Measurements from ENCODE around the gene TRH.
A peak's percentile ranks its signal among the peaks of the same experiment; 100 is the strongest.
"Not testable (repeated sequence)": the region's sequence is repeated elsewhere in the genome, so short reads cannot be mapped to it uniquely, and the experiment has no call there.

Gene TRH

GRCh38 chr3:129965937-129966336, 8.6 kb upstream of the TRH start:
- no peak for DNase-seq (ENCODE audit: low read depth in 2 of 2)

DNA sequence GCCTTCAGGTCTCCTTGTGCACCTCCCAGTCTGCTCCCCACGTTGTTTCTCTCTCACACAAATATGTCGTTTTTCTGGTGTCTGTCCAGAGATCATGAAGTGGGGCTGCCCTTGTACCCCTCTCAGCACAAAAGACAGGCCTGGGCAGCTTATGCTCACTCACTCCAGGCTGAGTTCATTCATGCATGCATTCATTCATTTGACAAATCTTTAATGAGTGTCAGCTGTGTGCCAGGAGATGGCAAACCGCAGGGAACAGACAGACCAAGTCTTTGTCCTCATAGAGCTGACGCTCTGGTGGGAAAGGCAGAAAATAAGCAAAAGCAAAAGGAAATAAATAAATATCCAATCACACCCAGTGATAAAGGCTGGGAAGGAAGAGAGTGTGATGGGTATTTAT, 7.6 kb upstream of the TRH start:
- no peak for DNase-seq (ENCODE audit: low read depth in 2 of 2)

GRCh38 chr3:129967761-129968160, 6.8 kb upstream of the TRH start:
- no peak for DNase-seq (ENCODE audit: low read depth in 2 of 2)

- no peak for DNase-seq (ENCODE audit: low read depth in 2 of 2)
Observed at GRCh38 chr3:129971351-129972052, 3.0 kb upstream of the TRH start.

- no peak for DNase-seq (ENCODE audit: low read depth in 2 of 2)
Observed at GRCh38 chr3:129972301-129972700, 2.2 kb upstream of the TRH start.

DNA sequence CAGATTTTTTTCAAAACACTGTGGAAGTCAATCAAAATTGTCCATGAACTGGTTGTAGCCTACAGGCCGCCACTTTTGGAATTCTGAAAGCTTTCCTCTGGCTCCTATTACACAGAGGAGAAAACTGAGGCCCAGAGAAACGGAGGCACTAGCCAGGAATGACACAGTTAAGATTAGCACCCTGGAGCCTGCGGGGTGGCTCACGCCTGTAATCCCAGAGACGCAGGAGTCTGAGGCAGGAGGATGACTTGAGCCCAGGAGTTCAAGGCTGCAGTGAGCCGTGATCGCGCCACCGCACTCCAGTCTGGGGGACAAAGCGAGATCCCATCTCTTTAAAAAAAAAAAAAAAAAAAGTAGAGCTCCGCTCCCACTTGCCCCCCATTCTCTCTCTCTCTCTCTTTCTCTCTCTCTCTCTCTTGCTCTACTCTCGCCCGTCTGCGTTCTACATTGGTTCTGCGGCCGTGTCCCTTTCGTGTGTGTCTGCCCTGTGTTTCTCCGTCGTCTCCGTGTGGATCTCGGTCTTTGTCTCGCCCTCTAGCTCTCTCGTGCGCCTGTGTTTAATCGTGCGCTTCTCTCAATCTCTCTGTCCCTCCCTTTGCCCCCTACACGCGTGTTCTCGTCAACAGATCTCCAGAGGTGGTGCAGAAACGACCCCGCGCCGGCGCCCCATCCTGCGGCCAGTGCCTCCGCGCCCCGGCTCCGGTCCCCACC, 512 bp upstream of the TRH start:
- DNase-seq (ENCODE audit: low read depth in 2 of 2) = no peak

GRCh38 chr3:129974833-129975704, 549 bp downstream of the TRH start:
- DNase-seq (ENCODE audit: low read depth in 2 of 2) = no peak

- no peak for DNase-seq (ENCODE audit: low read depth in 2 of 2)
Observed at GRCh38 chr3:129975705-129976048, 1.2 kb downstream of the TRH start.

GRCh38 chr3:129976286-129976685, 1.8 kb downstream of the TRH start:
- DNase-seq (ENCODE audit: low read depth in 2 of 2) = no peak

DNA sequence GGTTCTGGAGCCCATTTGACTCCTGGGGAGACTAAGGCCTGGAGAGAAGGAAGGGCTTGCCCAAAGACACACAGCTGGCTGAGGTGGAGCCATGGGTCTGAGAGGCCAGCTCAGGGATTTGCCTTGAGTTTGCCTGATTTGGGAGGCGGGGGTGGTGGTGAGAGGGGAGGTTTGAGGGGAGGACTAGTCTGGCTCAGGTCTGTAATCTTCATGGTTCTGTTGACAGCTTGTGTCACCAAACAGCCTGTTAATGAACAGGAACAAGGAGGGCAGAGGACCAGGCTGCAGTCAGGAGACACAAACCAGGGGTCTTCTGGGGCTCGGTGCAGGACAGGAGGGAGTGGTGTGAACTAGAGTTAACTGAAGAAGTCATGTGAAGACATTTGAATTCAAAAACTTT, 3.6 kb downstream of the TRH start:
- no peak for DNase-seq (ENCODE audit: low read depth in 2 of 2)

GRCh38 chr3:129979905-129980304, 5.4 kb downstream of the TRH start:
- no peak for DNase-seq (ENCODE audit: low read depth in 2 of 2)

- DNase-seq (ENCODE audit: low read depth in 2 of 2) = no peak
Observed at GRCh38 chr3:129983561-129983960, 9.0 kb downstream of the TRH start.

DNA sequence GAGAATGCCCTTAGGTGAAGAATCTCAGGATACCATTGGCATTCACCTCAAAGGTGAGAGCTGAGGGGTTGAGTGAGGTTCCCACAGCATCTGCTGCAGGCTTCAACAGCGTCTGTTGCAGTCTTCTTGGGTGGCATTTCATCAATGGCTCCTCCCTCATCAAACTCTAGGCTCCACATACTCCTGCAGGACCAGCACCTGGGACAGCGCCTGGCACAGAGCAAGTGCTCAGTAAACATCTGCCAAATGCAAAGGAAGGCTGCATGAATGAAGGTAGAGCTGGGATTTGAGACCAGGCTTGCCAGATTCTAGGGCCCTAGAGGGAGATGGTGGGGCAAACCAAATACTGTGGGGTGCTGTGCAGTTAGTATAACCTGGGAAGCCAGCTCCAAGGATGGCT, 9.6 kb downstream of the TRH start:
- DNase-seq (ENCODE audit: low read depth in 2 of 2) = no peak

DNA sequence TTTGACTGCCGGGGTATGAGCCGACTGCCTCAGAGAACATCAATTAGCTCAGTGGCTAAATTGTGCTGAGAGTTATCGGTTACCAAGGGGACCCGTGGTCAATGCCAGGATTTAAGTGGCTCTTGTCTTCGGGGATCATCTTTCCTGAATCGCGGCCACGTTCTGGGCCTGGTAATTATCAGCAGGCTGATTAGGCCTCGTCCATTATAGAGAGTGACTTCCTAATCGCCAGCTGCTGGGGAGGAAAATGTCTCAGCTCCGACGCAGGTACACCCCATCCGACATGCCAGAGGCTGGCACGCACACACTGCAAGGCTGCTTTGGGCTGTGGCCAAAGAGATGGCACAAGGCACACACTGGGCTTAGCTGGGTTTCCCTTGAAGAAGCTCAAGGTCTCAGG, 10.6 kb downstream of the TRH start:
- DNase-seq (ENCODE audit: low read depth in 2 of 2) = no peak

GRCh38 chr3:129988429-129988828, 13.9 kb downstream of the TRH start:
- no peak for DNase-seq (ENCODE audit: low read depth in 2 of 2)

DNA sequence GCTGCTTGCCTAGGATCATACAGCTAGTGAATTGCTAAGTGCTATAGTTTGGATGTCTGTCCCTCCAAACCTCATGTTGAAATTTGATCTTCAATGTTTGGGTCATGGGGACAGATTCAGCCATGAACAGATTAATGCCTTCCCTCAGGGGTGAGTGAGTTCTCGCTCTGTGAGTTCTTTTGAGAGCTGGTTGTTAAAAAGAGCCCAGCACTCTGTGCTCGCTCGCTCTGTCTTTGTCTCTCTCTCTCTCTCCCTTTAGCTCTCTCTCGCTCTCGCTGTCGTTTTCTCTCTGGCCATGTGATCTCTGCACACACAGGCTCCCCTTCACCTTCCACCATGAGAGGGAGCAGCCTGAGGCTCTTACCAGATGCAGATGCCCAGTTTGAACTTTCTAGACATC, 14.9 kb downstream of the TRH start:
- DNase-seq (ENCODE audit: low read depth in 2 of 2) = no peak

DNA sequence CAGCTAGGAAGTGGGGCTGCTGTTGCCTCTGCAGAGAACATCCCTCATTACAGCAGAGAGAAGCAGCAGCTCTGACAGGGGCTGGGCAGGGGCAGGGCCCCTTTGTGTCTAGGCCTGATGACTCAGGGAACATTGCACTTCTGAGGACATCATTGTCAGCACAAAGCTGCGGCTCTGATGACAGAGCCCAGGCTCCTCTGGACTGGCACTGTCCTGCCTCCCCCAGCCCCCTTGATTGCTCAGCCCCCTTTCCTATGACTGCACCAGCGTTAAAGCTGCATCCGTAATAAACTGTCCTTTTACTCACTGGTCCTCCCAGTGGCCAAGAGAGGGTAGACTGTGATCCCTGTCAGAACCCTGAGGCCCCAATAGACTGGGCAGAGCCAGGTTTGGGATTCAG, 18.3 kb downstream of the TRH start:
- no peak for DNase-seq (ENCODE audit: low read depth in 2 of 2)

DNA sequence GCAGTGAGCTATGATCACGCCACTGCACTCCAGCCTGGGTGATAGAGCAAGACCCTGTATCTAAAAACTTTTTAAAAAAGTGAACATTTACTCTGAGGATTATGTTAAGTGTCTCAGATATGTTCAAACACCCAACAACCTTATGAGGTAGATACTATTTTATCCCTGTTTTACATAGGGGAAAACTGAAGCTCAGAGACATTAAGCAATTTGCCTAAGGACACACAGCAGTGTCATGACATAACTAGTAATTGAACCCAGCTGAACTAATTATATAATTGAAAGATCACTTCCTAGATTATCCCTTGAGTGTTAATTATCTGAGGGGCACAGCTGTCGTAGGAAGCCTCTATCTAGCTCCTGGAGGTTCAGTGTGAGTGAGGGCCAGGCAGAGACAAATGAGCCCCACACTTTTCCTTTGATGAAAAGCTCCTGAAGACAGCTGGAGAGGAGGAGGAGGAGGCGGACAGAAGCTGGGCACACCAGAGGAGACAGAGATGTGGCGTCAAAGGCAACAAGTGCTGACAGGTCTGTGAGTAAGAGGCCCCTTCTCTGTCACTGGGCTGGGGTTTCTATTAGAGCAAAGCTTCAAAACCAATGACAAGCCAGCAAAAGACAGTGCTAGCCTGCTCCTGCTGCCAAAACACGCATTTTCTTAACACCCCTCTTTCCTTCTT, 20.5 kb downstream of the TRH start:
- DNase-seq (ENCODE audit: low read depth in 2 of 2) = no peak

GRCh38 chr3:129996073-129996472, 21.6 kb downstream of the TRH start:
- DNase-seq (ENCODE audit: low read depth in 2 of 2) = no peak

DNA sequence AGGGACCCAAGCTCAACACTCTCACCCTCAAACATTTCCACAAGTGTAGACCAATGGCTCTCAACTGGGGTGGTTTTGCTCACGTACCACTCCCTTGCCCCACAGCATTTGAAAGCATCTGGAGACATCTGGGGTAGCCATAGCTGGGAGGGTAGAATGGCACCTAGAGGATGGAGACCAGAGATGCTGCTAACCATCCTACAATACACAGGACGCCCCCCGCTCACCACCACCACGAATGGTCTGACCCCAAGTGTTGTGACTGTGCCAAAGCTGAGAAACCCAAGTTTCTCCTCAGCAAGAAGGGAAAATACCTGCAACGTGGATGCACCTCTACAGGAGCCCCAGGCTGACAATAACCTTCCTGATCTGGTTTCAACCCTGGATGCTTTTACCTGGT, 24.7 kb downstream of the TRH start:
- DNase-seq (ENCODE audit: low read depth in 2 of 2) = not testable (repeated sequence)

DNA sequence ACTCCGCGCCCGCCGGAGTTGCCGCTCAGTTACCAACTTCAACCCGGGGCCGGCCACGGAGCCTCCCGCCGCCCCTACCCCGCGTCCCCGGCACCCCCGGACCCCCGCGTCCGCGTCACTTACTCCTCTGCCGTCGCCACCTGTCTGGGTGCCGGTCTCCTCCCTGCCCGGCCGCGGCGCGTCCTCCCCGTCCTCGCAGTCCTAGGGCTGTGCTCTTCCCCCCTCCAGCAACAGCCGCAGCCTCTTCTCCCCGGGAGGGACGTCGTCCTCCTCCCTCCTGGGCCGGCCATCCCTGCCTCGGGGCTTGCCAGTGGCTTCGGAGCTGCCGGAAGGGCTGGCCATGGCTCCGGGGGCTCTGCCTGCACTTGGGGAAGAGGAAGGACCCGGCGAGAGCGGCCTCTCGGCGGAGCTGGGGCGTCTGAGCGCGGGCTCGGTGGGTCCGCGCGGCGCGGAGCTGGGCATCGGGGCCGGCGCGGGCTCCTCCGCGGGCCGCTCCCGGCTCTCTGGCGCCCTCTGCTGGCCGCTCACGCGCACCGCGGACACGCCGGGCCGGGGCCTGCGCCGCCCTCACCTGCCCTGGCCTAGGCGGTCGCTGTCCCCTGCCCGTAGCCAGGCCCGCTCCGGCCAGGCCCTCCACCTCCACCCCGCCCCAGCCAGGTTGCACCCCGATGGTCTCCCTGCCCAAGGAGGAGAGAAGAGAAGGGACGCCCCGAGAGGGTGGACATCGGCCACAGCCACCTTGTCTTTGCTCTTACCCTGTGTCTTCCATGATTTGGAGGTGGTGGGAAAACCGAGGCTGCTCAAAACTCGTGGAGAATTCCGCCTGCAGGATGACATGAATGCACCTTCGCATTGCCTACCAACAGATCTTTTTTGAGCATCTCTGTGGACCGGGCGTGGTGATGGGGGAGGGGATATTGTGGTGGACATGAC, 28.4 kb downstream of the TRH start:
- DNase-seq (ENCODE audit: low read depth in 2 of 2) = peak; percentile 57 to 68
